H1 (cell line): ENCODE measurements around the gene ZNF263. TPM values are rescaled to one million over a fixed set of nuclear protein-coding genes. Genes with fewer than 3 reads are reported as not detected.

Source experiments
- BCL11A ChIP-seq, 2 experiments: IDR thresholded peaks; one replicate each; pipeline ENCODE4 v1.6.1; 2011; ENCODE audit warnings: low read depth in 2 of 2, low read length in 2 of 2, mild to moderate bottlenecking in 2 of 2
- CBX5 ChIP-seq: fragments of 300-800, 300-1000 bp; sonication (generic); IDR thresholded peaks from 2 replicates; pipeline ENCODE4 v1.7.1; 2016; ENCODE audit warnings: antibody characterized with exemption, low read length, low read depth
- CBX8 ChIP-seq: fragments of 300-800, 300-1000 bp; sonication (generic); IDR thresholded peaks from 2 replicates; pipeline ENCODE4 v1.7.1; 2016; ENCODE audit warnings: low read depth, low read length, borderline replicate concordance
- CTBP2 ChIP-seq: IDR thresholded peaks from 2 replicates; pipeline ENCODE4 v1.7.0; 2011; ENCODE audit warnings: borderline replicate concordance, mild to moderate bottlenecking, moderate library complexity, mixed read lengths, low read length; ENCODE audit not compliant: insufficient read depth, insufficient read length
- EZH2 ChIP-seq: fragments of 200-600 bp; sonication (generic); IDR thresholded peaks from 2 replicates; pipeline ENCODE4 v1.7.1; 2012; ENCODE audit warnings: low read depth, mild to moderate bottlenecking, moderate library complexity, low read length, inconsistent platforms; ENCODE audit not compliant: severe bottlenecking
- GTF2F1 ChIP-seq: IDR thresholded peaks from 2 replicates; pipeline ENCODE4 v1.6.1; 2012; ENCODE audit warnings: low read depth, low read length, improper control_type of control experiment, borderline replicate concordance
- JUN ChIP-seq: IDR thresholded peaks from 2 replicates; pipeline ENCODE4 v1.6.1; 2011; ENCODE audit warnings: low read depth, mild to moderate bottlenecking, improper control_type of control experiment, low read length
- NRF1 ChIP-seq: IDR thresholded peaks from 2 replicates; pipeline ENCODE4 v1.6.1; 2011; ENCODE audit warnings: mild to moderate bottlenecking, low read depth, low read length, improper control_type of control experiment
- POLR2A ChIP-seq, 2 experiments: IDR thresholded peaks; 1 replicate in 1 of 2; 2 replicates in 1 of 2; pipeline ENCODE4 v1.6.1; 2011; ENCODE audit warnings: low read depth in 2 of 2, low read length in 2 of 2, mild to moderate bottlenecking in 2 of 2; ENCODE audit errors: control extremely low read depth in 1 of 2
- POLR2AphosphoS5 ChIP-seq: IDR thresholded peaks from 2 replicates; pipeline ENCODE4 v1.6.1; 2011; ENCODE audit warnings: low read depth, low read length
- RFX5 ChIP-seq: IDR thresholded peaks from 2 replicates; pipeline ENCODE4 v1.6.1; 2011; ENCODE audit warnings: low read depth, low read length, improper control_type of control experiment, borderline replicate concordance
- SP2 ChIP-seq: IDR thresholded peaks from 2 replicates; pipeline ENCODE4 v1.6.1; 2012; ENCODE audit warnings: mild to moderate bottlenecking, low read length, inconsistent platforms
- SRF ChIP-seq: IDR thresholded peaks from 2 replicates; pipeline ENCODE4 v1.6.1; 2011; ENCODE audit warnings: mild to moderate bottlenecking, low read depth, low read length, moderate library complexity
- TAF1 ChIP-seq: IDR thresholded peaks from 2 replicates; pipeline ENCODE4 v1.6.1; 2011; ENCODE audit warnings: mild to moderate bottlenecking, low read depth, low read length
- polyA plus RNA-seq, 7 experiments: library from polyadenylated mRNA; depleted of rRNA in 3 of 7; stranded (reverse) in 5 of 7; unstranded in 2 of 7; fragments of >200 nt in 5 of 7; fragments of 200-250 nt in 2 of 7; gene quantifications; 1 replicate in 5 of 7; 2 replicates in 1 of 7; 4 replicates in 1 of 7; pipeline versions ENCODE4 v1.2.1 to v1.2.3, GENCODE V29; 2011 to 2013; ENCODE audit warnings: missing spikeins in 2 of 7, mixed read lengths in 2 of 7
- total RNA-seq: library from RNA; stranded (reverse); fragmentation: NEBNext Ultra II Directional; extraction: Animal tissue kit (Norgen Biotek cat#: 25700); gene quantifications from 2 replicates; pipeline ENCODE4 v1.2.1, GENCODE V29; 2021
- TF ChIP-seq, protein P1 (sequence below), 3 experiments: IDR thresholded peaks; 1 replicate in 2 of 3; 2 replicates in 1 of 3; pipeline versions ENCODE4 v1.5.1 to v1.6.1; 2011; ENCODE audit warnings: low read length in 3 of 3, mild to moderate bottlenecking in 3 of 3, inconsistent platforms in 2 of 3, low read depth in 1 of 3, moderate library complexity in 1 of 3; ENCODE audit not compliant: insufficient read depth in 1 of 3; ENCODE audit errors: control extremely low read depth in 1 of 3
- TF ChIP-seq, protein P2 (sequence below): IDR thresholded peaks from 2 replicates; pipeline ENCODE4 v1.6.1; 2012; ENCODE audit warnings: inconsistent platforms
- TF ChIP-seq, protein P3 (sequence below): IDR thresholded peaks from 2 replicates; pipeline ENCODE4 v1.6.1; 2011; ENCODE audit warnings: low read depth, mild to moderate bottlenecking, low read length; ENCODE audit not compliant: insufficient read depth
- TF ChIP-seq, protein P4 (sequence below): IDR thresholded peaks from 2 replicates; pipeline ENCODE4 v1.6.1; 2012; ENCODE audit warnings: low read length, inconsistent platforms

Gene ZNF263
- total and polyA plus RNA-seq, 2 of the 8 experiments (the other 6 are each of a cell fraction or from before 2014, with no cell fraction given) = 9.2 to 26.7 TPM

DNA sequence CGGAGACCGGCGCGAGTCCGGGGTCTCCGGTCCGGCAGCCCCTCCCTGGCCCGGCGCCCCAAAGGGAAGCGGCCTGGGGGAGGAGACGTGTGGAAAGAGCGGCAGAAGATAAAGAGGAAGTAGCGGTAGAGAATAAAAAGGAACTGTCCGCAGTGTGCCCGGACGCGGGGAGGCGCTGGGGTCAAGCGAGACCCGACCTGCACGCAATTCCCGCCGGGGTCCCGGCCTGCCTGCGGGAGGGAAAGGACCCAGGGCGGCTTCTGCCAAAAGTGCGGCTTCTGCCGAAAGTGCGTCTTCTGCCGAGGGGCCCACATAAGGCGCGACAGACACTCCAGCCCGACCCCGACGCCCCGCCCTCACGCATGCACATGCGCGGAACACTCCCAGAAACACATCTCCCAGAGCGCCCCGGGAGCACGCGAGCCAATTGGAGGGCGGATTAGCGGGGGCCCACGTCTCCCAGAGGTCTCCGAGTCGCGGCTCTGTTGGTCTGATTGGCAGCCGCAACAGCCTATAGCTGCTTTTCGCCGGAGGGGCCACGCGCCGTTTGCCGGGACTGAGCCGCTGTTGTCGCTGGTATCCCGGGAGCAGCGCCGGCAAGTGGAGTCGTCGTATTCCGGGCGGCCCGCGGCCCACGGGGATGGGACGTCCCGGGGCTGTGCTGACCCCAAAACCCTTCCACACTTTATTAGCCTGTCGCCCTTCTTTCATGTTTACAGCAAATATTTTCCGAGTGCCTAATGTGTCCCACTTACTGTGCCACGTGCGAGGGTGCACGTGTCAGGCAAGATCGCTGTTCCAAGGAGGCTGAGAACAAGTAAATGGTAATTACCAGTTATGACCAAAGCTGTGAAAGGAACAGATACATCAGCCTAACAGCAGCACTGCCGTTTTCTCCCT, 18.9 kb upstream of the ZNF263 start (continued):
- TF ChIP-seq CTBP2 = no peak
- TF ChIP-seq POLR2A (IDR thresholded peaks at IDR 0.05; ENCODE audit: control extremely low read depth in 1 of 2, low read depth in 2 of 2, low read length in 2 of 2) = no peak
- peak; percentile 41; the same call in 1 of the 2 replicates for TF ChIP-seq SP2
- TF ChIP-seq POLR2AphosphoS5 = no peak
- no peak for TF ChIP-seq SRF
- TF ChIP-seq, protein P1, sequence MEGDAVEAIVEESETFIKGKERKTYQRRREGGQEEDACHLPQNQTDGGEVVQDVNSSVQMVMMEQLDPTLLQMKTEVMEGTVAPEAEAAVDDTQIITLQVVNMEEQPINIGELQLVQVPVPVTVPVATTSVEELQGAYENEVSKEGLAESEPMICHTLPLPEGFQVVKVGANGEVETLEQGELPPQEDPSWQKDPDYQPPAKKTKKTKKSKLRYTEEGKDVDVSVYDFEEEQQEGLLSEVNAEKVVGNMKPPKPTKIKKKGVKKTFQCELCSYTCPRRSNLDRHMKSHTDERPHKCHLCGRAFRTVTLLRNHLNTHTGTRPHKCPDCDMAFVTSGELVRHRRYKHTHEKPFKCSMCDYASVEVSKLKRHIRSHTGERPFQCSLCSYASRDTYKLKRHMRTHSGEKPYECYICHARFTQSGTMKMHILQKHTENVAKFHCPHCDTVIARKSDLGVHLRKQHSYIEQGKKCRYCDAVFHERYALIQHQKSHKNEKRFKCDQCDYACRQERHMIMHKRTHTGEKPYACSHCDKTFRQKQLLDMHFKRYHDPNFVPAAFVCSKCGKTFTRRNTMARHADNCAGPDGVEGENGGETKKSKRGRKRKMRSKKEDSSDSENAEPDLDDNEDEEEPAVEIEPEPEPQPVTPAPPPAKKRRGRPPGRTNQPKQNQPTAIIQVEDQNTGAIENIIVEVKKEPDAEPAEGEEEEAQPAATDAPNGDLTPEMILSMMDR (IDR thresholded peaks at IDR 0.05; ENCODE audit: control extremely low read depth in 1 of 3, insufficient read depth in 1 of 3, low read depth in 1 of 3, low read length in 3 of 3) = peak in 1 of 3 experiments; percentile 17; a peak in 1 of 4 replicates
- TF ChIP-seq, protein P2, sequence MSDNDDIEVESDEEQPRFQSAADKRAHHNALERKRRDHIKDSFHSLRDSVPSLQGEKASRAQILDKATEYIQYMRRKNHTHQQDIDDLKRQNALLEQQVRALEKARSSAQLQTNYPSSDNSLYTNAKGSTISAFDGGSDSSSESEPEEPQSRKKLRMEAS = peak; percentile 90
- no peak for TF ChIP-seq JUN
- TF ChIP-seq EZH2 = no peak
- TF ChIP-seq NRF1 = peak; percentile 44
- TF ChIP-seq CBX5 = no peak
- TF ChIP-seq, protein P3, sequence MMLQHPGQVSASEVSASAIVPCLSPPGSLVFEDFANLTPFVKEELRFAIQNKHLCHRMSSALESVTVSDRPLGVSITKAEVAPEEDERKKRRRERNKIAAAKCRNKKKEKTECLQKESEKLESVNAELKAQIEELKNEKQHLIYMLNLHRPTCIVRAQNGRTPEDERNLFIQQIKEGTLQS = no peak
- no peak for TF ChIP-seq RFX5
- TF ChIP-seq BCL11A (IDR thresholded peaks at IDR 0.05; ENCODE audit: low read depth in 2 of 2, low read length in 2 of 2) = no peak
- 0 out of 2 replicates have a peak, but pooled peaks have one; percentile 13 for TF ChIP-seq TAF1
- TF ChIP-seq CBX8 = no peak
- TF ChIP-seq GTF2F1 = no peak
- TF ChIP-seq, protein P4, sequence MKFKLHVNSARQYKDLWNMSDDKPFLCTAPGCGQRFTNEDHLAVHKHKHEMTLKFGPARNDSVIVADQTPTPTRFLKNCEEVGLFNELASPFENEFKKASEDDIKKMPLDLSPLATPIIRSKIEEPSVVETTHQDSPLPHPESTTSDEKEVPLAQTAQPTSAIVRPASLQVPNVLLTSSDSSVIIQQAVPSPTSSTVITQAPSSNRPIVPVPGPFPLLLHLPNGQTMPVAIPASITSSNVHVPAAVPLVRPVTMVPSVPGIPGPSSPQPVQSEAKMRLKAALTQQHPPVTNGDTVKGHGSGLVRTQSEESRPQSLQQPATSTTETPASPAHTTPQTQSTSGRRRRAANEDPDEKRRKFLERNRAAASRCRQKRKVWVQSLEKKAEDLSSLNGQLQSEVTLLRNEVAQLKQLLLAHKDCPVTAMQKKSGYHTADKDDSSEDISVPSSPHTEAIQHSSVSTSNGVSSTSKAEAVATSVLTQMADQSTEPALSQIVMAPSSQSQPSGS = no peak
